HG03159 (cell line): Measurements from ENCODE around the gene AGAP3.

ENCODE experiments used
- ATAC-seq: cut with Tn5 transposase; IDR thresholded peaks from one replicate; pipeline ENCODE4 v1.9.1; 2021; ENCODE audit warnings: mild to moderate bottlenecking, moderate library complexity; ENCODE audit not compliant: unreplicated experiment

Gene AGAP3

GRCh38 chr7:151057989-151058780 lies 28.1 kb upstream of the AGAP3 start:
- ATAC-seq: peak; percentile 90

GRCh38 chr7:151058781-151059366 lies 27.4 kb upstream of the AGAP3 start:
- ATAC-seq: no peak

- ATAC-seq: peak; percentile 29
These were observed 26.7 kb upstream of the AGAP3 start, which contains the start of gene SLC4A2 for GRCh38 chr7:151059367-151060112. Gene SLC4A2 (plus strand): TSS chr7:151059589. CDS start chr7:151061988, 2,399 bp downstream.

GRCh38 chr7:151060113-151060415 lies 26.2 kb upstream of the AGAP3 start:
- no peak for ATAC-seq

- ATAC-seq: no peak
These were observed 25.7 kb upstream of the AGAP3 start for GRCh38 chr7:151060416-151061212.

GRCh38 chr7:151061213-151062110 lies 24.8 kb upstream of the AGAP3 start:
- ATAC-seq: no peak

GRCh38 chr7:151062111-151062398 lies 24.2 kb upstream of the AGAP3 start:
- no peak for ATAC-seq

GRCh38 chr7:151062399-151063211 lies 23.7 kb upstream of the AGAP3 start:
- ATAC-seq: no peak

- ATAC-seq: no peak
These were observed 23.1 kb upstream of the AGAP3 start for GRCh38 chr7:151063212-151063561.

- ATAC-seq: no peak
These were observed 21.8 kb upstream of the AGAP3 start for GRCh38 chr7:151064454-151064853.

GRCh38 chr7:151064993-151065392 lies 21.3 kb upstream of the AGAP3 start:
- ATAC-seq: no peak

- ATAC-seq: no peak
These were observed 20.8 kb upstream of the AGAP3 start for GRCh38 chr7:151065516-151065915.

GRCh38 chr7:151066273-151066974 lies 19.9 kb upstream of the AGAP3 start:
- ATAC-seq: no peak

- ATAC-seq: no peak
These were observed 18.1 kb upstream of the AGAP3 start for GRCh38 chr7:151068069-151068773.

GRCh38 chr7:151069841-151070573 lies 16.3 kb upstream of the AGAP3 start:
- ATAC-seq: no peak

- no peak for ATAC-seq
These were observed 15.7 kb upstream of the AGAP3 start for GRCh38 chr7:151070574-151070960.

- ATAC-seq: no peak
These were observed 15.0 kb upstream of the AGAP3 start for GRCh38 chr7:151071032-151071866.
